K562 (cell line): ENCODE measurements around the gene SACM1L.

Experiments used
- CTCF ChIP-seq, 3 experiments: IDR thresholded peaks in 2 of 3; conservative IDR thresholded peaks in 1 of 3; 2 replicates each; pipeline ENCODE4 v1.5.1; 2011 to 2012; ENCODE audit warnings: low read length in 3 of 3, mild to moderate bottlenecking in 3 of 3, control low read depth in 2 of 3, improper control_type of control experiment in 1 of 3, inconsistent platforms in 1 of 3, low read depth in 1 of 3, mixed read lengths in 1 of 3, moderate library complexity in 1 of 3; ENCODE audit not compliant: insufficient read depth in 2 of 3
- E2F6 ChIP-seq, 2 experiments: IDR thresholded peaks; 2 replicates each; pipeline ENCODE4 v1.6.1; 2011; ENCODE audit warnings: borderline replicate concordance in 1 of 2, control low read depth in 1 of 2, low read depth in 1 of 2, low read length in 1 of 2, mild to moderate bottlenecking in 1 of 2, mixed read lengths in 1 of 2, moderate library complexity in 1 of 2; ENCODE audit not compliant: insufficient read depth in 1 of 2, insufficient read length in 1 of 2, poor library complexity in 1 of 2, severe bottlenecking in 1 of 2; ENCODE audit errors: extremely low read depth in 1 of 2
- NCOA1 ChIP-seq: fragments of 450-650 bp; IDR thresholded peaks from 2 replicates; pipeline ENCODE4 v1.6.1; 2016; ENCODE audit warnings: low read depth
- PRPF4 ChIP-seq: fragments of 200-400 bp; formaldehyde crosslinking; IDR thresholded peaks from one replicate; pipeline ENCODE4 v1.6.1; 2017; ENCODE audit warnings: low read length, low read depth, mild to moderate bottlenecking; ENCODE audit not compliant: insufficient read depth, poor library complexity, severe bottlenecking
- YY1 ChIP-seq, 3 experiments: IDR thresholded peaks; 2 replicates each; pipeline ENCODE4 v1.6.1; 2011; ENCODE audit warnings: low read length in 2 of 3, mild to moderate bottlenecking in 2 of 3, moderate library complexity in 2 of 3, borderline replicate concordance in 1 of 3, control low read depth in 1 of 3, low read depth in 1 of 3; ENCODE audit not compliant: insufficient read depth in 3 of 3, insufficient replicate concordance in 2 of 3, control insufficient read depth in 1 of 3, insufficient read length in 1 of 3; ENCODE audit errors: extremely low read depth in 1 of 3
- ZNF695 ChIP-seq: fragments of 450-650 bp; formaldehyde crosslinking; IDR thresholded peaks from 2 replicates; pipeline ENCODE4 v1.4.0; 2020; ENCODE audit warnings: mild to moderate bottlenecking, moderate library complexity

GRCh38 chr3:45664578-45664977 lies 24.6 kb upstream of the SACM1L start:
- TF ChIP-seq YY1 (IDR thresholded peaks at IDR 0.05; ENCODE audit: borderline replicate concordance in 1 of 3, control insufficient read depth in 1 of 3, extremely low read depth in 1 of 3, insufficient read depth in 3 of 3, insufficient read length in 1 of 3, insufficient replicate concordance in 2 of 3, low read depth in 1 of 3, low read length in 2 of 3), result no peak
- no peak for TF ChIP-seq E2F6 (IDR thresholded peaks at IDR 0.05; ENCODE audit: borderline replicate concordance in 1 of 2, extremely low read depth in 1 of 2, insufficient read depth in 1 of 2, insufficient read length in 1 of 2, low read depth in 1 of 2, low read length in 1 of 2, poor library complexity in 1 of 2, severe bottlenecking in 1 of 2)
- TF ChIP-seq ZNF695 (CRISPR knock-in tag), result no peak
- no peak for TF ChIP-seq NCOA1
- TF ChIP-seq PRPF4, result no peak
- TF ChIP-seq CTCF (IDR thresholded peaks at IDR 0.05 in 2 of 3, conservative IDR thresholded peaks at IDR 0.05 in 1 of 3; ENCODE audit: insufficient read depth in 2 of 3, low read depth in 1 of 3, low read length in 3 of 3), result peak in 1 of 3 experiments; percentile 13; a peak in 2 of 6 replicates
